Stimulated activated CD8-positive, alpha-beta memory T cell treated with anti-CD3 and anti-CD28 coated beads, Interleukin-12 subunit alpha, Interleukin-12 subunit beta, amount 100 ng/mL, for 1 hour (primary cell): Measurements from ENCODE around the gene SGSM1.

Experiments used
- DNase-seq: peaks from one replicate; pipeline ENCODE4 v3.0.0-alpha.2; 2020; ENCODE audit warnings: low read depth

The SGSM1 gene

DNA sequence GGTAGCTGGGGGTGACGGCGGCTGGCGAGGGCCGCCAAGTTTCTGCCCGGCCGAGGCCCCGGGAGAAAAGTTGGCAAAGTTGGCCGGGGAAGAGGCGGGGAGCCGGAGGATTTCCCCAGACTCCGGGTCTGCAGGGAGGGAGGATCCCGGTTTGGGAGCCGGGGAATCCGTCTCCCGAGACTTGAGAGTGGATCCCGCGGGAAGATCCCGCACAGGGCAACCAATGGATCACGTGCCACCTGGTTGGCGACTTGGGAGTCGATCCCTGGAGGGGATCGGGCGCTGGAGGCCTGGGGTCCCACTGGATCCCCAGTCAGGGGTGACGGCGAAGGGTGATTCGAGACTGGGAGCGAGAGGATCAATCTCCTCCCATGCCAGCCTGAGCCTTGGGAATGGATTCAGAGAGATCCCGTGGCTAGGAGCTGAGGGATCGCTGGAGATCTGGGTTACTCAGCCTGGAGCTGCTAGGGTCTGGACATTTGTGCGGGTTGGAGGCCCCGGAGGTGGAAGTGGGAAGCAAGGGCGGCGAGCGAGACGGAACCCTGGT, 146.9 kb downstream of the SGSM1 start:
- no peak for DNase-seq

DNA sequence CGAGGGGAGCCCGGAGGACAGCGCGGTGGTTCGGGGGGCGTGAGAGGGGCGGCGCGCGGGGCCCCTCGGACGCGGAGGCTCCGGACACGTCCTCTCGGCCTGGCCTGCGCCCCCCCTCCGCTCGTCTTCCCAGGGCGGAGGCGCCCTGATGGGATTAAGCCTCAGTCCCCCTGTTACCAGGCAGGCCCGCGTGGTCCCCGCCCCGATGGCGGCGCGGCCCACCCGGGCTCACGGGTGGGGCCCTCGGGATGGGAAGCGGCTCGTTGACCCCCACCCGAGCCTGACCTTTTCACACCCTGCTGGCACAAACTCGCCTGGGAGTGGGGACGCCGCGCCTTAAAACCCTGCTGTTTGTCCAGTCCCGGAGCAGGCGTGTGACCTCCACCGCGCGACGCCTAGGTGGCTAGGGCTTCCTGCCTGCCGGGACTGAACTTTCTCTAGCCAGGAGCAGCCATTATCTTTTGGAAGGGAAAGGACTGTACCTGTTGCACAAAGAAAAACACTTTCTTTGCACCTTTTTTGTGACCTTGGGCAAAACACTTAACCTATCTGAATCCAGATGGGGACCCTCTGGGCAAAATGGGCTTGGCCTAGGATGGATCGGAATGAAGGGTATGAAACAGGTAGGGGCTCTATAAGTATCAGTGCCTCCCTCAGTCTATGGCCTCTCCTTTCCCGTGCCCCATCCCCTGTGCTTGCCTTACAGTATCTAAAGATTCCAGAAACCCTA, 147.5 kb downstream of the SGSM1 start:
- no peak for DNase-seq

- DNase-seq, result no peak
Observed at GRCh38 chr22:24954114-24954463, 148.1 kb downstream of the SGSM1 start.

DNA sequence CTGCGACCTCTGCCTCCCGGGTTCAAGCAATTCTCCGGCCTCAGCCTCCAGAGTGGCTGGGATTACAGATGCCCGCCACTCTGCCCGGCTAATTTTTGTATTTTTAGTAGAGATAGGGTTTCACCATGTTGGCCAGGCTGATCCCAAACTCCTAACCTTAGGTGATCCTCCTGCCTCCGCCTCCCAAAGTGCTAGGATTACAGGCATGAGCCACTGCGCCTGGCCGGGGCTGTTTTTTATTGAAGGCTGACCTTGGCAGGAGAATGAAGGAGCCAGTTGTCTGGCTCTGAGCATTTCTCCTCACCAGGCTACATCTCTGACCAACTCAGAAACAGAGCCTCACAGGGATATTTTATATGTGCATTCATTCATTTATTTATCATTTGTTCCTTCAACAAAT, 148.8 kb downstream of the SGSM1 start:
- DNase-seq, result no peak

- no peak for DNase-seq
Observed at GRCh38 chr22:24957043-24957442, 151.0 kb downstream of the SGSM1 start.

GRCh38 chr22:24961217-24961844, 155.3 kb downstream of the SGSM1 start:
- no peak for DNase-seq

DNA sequence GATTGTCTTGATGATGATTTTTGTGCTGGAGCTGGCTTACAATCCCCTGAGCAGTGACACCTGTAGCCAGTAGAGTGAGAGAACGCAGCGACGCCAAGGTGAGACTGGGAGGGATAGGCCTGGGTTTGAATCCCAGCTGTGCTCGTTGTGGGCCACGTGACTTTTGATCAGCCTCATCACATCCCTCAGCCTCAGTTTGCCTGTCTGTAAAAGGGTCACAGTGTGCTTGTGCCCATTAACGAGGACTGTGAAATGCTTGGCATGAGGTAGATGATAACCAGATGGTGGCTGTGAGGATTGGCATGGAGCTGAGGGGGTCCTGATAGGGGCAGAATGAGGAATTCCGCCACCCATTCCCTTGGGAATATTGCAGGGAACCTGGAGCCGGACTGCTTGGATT, 156.1 kb downstream of the SGSM1 start:
- DNase-seq, result no peak

GRCh38 chr22:24962835-24963234, 156.8 kb downstream of the SGSM1 start:
- DNase-seq, result no peak

- DNase-seq, result no peak
Observed at GRCh38 chr22:24964441-24964840, 158.4 kb downstream of the SGSM1 start.

DNA sequence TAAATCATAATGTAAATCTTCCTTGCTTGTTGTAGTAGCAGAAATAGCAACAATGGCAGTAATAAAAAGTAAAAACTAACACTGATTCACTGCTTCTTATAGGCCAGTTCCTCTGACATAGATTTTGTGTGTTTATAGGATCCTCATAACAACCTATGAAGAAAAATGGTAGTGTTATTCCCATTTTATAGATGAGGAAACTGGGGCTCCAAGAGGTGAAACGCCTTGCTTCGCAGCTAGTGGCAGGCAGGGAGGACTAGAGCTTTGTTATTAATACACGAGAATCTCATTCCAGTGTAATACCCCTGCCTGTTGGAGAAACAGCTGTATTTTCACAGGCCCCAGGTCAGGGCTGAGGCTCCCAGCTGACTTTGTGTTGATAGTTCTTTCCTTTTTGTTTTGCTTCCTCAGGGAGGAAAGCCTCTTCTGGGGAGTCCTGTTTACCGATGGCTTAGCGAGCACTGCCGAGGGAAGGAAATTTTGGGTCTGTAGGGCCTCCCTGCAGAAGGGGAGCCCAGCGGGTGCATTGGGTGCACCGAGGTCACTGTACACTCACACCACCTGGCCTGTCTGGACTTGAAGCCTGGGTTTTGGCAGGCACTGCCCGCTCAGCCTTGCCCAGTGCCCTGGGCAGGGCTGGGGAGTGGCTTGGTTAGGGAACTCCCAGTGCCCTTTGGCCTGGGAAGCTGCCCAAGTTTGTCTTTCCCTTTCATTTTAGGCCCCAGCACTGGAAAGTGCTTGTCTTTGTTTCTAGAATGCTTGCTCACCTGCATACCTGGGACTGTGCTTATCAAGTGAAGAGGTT, 160.0 kb downstream of the SGSM1 start:
- no peak for DNase-seq

- no peak for DNase-seq
Observed at GRCh38 chr22:24968066-24968561, 162.1 kb downstream of the SGSM1 start.

- DNase-seq, result no peak
Observed at GRCh38 chr22:24969560-24970301, 163.7 kb downstream of the SGSM1 start.

DNA sequence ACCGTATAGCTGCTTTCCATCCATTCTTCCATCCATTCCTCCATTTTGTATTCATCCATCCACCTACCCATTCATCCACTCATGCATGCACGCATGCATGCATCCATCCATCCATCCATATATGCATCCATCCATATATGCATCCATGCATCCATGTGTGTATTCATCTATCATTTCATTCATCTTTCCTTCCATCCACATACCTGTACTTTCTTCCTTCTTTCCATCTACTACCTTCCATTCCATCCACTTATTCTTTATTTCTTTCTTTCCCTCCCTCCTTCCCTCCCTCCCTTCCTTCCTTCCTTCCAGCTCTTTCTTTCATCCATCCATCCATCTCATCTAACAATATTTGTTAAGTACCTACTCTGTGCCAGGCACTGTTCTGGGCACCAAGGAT, 166.4 kb downstream of the SGSM1 start:
- DNase-seq, result no peak

DNA sequence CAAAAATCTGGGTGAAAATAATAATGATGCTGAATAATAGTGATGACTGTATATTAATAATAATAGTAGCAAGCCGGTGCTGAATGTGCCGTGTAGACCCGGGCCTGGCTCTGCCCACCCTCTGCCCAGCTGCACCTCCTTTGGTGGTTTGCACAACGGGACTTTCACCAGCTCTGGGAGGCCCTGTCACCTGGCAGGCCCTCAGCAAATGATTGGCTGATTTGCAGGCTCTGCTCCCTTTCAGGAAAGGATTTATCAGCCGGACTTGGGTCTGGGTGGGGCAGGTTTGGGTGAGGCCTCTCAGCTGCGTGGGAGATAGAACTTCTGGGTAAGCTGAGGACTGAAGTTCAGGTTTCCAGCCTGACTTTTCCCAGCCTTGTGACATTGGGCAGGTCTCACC, 167.9 kb downstream of the SGSM1 start:
- DNase-seq, result no peak

DNA sequence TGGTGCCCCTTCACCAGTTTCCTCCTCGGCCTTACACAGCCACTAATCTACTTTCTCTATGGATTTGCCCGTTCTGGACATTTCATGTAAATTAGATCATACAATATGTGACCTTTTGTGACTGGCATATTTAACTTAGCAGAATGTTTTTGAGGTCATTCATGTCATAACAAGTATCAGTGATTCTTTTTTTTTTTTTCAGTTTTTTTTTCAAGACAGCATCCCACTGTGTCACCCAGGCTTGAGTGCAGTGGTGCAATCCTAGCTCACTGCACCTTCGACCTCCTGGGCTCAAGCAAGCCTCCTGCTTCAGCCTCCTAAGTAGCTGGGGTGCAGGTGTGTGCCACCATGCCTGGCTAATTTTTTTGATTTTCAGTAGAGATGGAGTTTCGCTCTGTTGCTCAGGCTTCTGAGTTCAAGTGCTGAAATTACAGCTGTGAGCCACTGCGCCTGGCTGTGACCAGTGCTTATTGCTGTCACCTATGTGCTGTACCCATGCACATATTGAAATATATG, 169.2 kb downstream of the SGSM1 start:
- DNase-seq, result no peak

- no peak for DNase-seq
Observed at GRCh38 chr22:24975813-24976341, 169.9 kb downstream of the SGSM1 start.

- DNase-seq, result no peak
Observed at GRCh38 chr22:24976442-24977218, 170.6 kb downstream of the SGSM1 start.
